Melanocyte of skin (primary cell): ENCODE results near the gene FAM72A. TPM values are rescaled to one million over a fixed set of nuclear protein-coding genes. Genes with fewer than 3 reads are reported as not detected.

Experiments
- total RNA-seq, 2 donors: library from RNA; depleted of rRNA; stranded (reverse); fragments of >200 nt; gene quantifications; 2 replicates each; pipeline ENCODE4 v1.2.3, GENCODE V29; 2012

Gene FAM72A
- 10 to 100 TPM in 1 of 2 donors, 1 to 10 TPM in 1; 8.6 to 11.0 TPM for total RNA-seq

DNA sequence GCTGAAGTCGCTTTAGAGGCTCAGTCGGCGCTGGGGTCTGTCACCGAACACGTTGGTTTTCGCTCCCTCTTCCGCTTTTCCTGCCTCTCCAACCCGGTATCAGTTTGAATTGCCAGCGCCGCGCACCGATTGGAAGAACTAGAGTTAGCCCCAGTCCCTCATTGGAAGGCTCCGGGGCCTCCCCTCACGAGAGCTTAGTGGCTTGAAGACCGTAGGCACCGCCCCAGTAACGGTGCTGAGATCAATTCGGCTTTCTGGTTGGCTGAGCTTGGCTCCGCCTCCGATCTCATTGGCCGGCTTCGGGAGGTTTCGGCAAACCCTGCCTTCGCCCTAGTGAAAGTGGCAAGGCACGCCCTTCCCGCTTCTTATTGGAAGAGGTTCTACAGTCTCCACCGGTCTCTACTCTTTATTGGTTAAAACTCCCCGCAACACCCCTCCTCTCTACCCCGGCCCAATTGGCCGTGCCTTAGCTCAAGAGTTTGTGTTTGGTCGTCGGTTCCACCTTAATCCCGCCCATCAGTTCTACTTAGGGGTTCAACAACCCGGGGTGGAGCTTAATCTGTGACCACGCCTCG is at the start of gene FAM72A:
FAM72A (minus strand) TSS at position 51 of the 575 bp plus-strand sequence. CDS start 814 bp downstream, outside the sequence.

DNA sequence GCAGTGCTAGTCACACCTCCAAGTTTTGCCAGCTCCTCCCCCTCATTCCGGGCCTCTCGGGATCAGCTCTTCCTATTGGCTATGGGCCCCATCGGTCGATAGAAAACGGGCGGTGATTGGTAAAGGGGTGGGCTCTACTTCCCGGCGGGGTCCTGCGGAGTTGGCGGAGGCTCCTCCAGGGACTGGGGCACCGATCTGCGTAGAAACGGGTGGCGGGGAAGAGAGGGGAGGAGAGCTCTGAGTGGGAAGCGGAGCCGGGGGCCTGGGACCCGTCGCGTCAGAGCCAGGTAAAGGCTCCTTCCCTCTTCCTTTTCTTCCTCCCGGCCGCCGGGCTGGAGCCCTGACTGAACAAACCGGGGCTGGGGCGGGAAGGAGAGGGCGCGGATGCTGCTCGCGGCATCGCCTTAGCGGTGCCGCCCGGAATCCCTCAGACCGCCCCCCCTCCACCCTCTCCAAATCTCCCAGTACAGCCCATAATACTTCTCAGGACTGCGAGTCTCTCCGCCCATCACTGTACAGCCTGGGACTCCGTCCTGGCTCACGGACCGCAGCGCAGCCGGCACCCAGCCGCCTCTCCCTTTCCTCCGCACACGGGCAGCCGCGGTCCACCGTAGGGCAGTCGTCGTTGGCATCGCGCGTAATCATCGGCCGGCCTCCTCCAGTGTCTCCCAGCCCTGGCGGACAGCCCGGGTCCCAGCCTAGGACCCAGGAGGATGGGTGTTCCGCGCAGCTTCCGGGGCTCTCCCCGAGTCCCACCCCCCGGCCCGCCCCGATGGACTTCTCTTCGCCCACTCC is 922 bp upstream of the FAM72A start, which contains the start of gene SRGAP2:
SRGAP2 (plus strand) TSS at position 178 of the 795 bp plus-strand sequence. CDS start 2,430 bp downstream, outside the sequence.

Other genes starting within 250 kb of the FAM72A start
- gene RAB7B, start 199.4 kb downstream of the FAM72A start, total RNA-seq = 10 to 100 TPM in 1 of 2 donors, 1 to 10 TPM in 1; 3.0 to 11.0 TPM
- gene CTSE, start 178.9 kb downstream of the FAM72A start, total RNA-seq = under 1 TPM; 0.33 to 0.34 TPM
- not detected for gene RHEX, start 149.7 kb downstream of the FAM72A start, total RNA-seq
- gene AVPR1B, start 85.5 kb downstream of the FAM72A start, total RNA-seq = not detected
- 100 to 1,000 TPM in 1 of 2 donors, 10 to 100 TPM in 1; 69.9 to 112 TPM for gene SRGAP2, start 702 bp upstream of the FAM72A start, total RNA-seq